OCI-LY1 (cell line): ENCODE results near the gene ACSBG1.

ENCODE experiments used
- H2AFZ ChIP-seq: fragments of 200-600 bp; sonication (generic), shearing (Covaris generic); 2 replicates; pipeline ENCODE4 v1.6.0; 2014; ENCODE audit warnings: antibody characterized with exemption, mild to moderate bottlenecking, low read length
- H3F3A ChIP-seq: fragments of 200-600 bp; sonication (generic), shearing (Covaris generic); 2 replicates; pipeline ENCODE4 v1.6.0; 2014; ENCODE audit warnings: mild to moderate bottlenecking, antibody characterized with exemption, low read length, moderate library complexity; ENCODE audit not compliant: insufficient read depth
- H3K27ac ChIP-seq: fragments of 200-600 bp; sonication (generic); 2 replicates; pipeline ENCODE4 v1.5.1; 2014; ENCODE audit warnings: low read length, mixed run types, mild to moderate bottlenecking, low read depth; ENCODE audit not compliant: poor library complexity, severe bottlenecking
- H3K27me3 ChIP-seq: fragments of 200-600 bp; sonication (generic); 2 replicates; pipeline ENCODE4 v1.6.0; 2014; ENCODE audit warnings: antibody characterized with exemption, mild to moderate bottlenecking, low read length, moderate library complexity; ENCODE audit not compliant: insufficient read depth
- H3K36me3 ChIP-seq: fragments of 200-600 bp; sonication (generic); 2 replicates; pipeline ENCODE4 v1.6.1; 2014; ENCODE audit warnings: mild to moderate bottlenecking, antibody characterized with exemption, low read length, moderate library complexity, mixed read lengths; ENCODE audit not compliant: insufficient read depth
- H3K4me1 ChIP-seq: fragments of 200-600 bp; sonication (generic); 2 replicates; pipeline ENCODE4 v1.5.1; 2014; ENCODE audit warnings: mild to moderate bottlenecking, low read length, moderate library complexity; ENCODE audit not compliant: insufficient read depth, severe bottlenecking
- H3K4me2 ChIP-seq: fragments of 200-600 bp; sonication (generic), shearing (Covaris generic); 2 replicates; pipeline ENCODE4 v1.6.1; 2014; ENCODE audit warnings: low read length
- H3K4me3 ChIP-seq: fragments of 200-600 bp; sonication (generic); 2 replicates; pipeline ENCODE4 v1.5.1; 2014; ENCODE audit warnings: low read length, low read depth, mild to moderate bottlenecking, mixed read lengths; ENCODE audit not compliant: poor library complexity, severe bottlenecking
- H3K79me2 ChIP-seq: fragments of 200-600 bp; shearing (Covaris generic); 2 replicates; pipeline ENCODE4 v1.6.1; 2016; ENCODE audit warnings: mixed run types, low read length, mixed read lengths; ENCODE audit not compliant: insufficient read depth
- H3K9ac ChIP-seq: fragments of 200-600 bp; sonication (generic), shearing (Covaris generic); 2 replicates; pipeline ENCODE4 v1.6.1; 2014; ENCODE audit warnings: mild to moderate bottlenecking, low read length, mixed read lengths
- H3K9me2 ChIP-seq: fragments of 200-600 bp; sonication (generic), shearing (Covaris generic); 2 replicates; pipeline ENCODE4 v1.6.1; 2014; ENCODE audit warnings: low read depth, mild to moderate bottlenecking, low read length, mixed read lengths
- H3K9me3 ChIP-seq: fragments of 200-600 bp; shearing (Covaris generic); 2 replicates; pipeline ENCODE4 v1.6.1; 2014; ENCODE audit warnings: low read length, mixed read lengths
- H4K20me1 ChIP-seq: fragments of 200-600 bp; sonication (generic), shearing (Covaris generic); 2 replicates; pipeline ENCODE4 v1.6.0; 2016; ENCODE audit warnings: mild to moderate bottlenecking, low read length; ENCODE audit not compliant: insufficient read depth
- CTCF ChIP-seq: fragments of 200-600 bp; sonication (generic), shearing (Covaris generic); IDR thresholded peaks from 2 replicates; pipeline ENCODE4 v1.5.1; 2017; ENCODE audit warnings: mild to moderate bottlenecking, antibody characterized with exemption, low read length, moderate library complexity, mixed read lengths
- EZH2 ChIP-seq: fragments of 200-600 bp; sonication (generic), shearing (Covaris generic); IDR thresholded peaks from 2 replicates; pipeline ENCODE4 v1.8.0; 2017; ENCODE audit warnings: borderline replicate concordance, mixed run types, mild to moderate bottlenecking, antibody characterized with exemption, low read length, moderate library complexity, mixed read lengths

Gene ACSBG1

GRCh38 chr15:78272316-78272715 lies 38.0 kb upstream of the ACSBG1 start:
- H3K4me3 ChIP-seq, result no peak overlapping the region
- TF ChIP-seq EZH2, result no peak
- TF ChIP-seq CTCF, result no peak
- H3K79me2 ChIP-seq, result no peaks in the 10 kb centered on the region; the same call in 1 of the 2 replicates

GRCh38 chr15:78266806-78267205 lies 32.4 kb upstream of the ACSBG1 start:
- Histone ChIP-seq H3K4me2 (peak overlapping the region; percentile 54), H4K20me1 (no peaks in the 10 kb centered on the region), H3K4me3 (peak overlapping the region; percentile 64), H3K9ac (no peak overlapping the region; the same call in 1 of the 2 replicates), H3K36me3 (no peaks in the 10 kb centered on the region), H3K9me2 (no peaks in the 10 kb centered on the region), H3K4me1 (peaks cover 34% of the 10 kb centered on the region), H3K27ac (no peak overlapping the region), H2AFZ (no peak overlapping the region), H3K79me2 (no peaks in the 10 kb centered on the region; the same call in 1 of the 2 replicates), H3K9me3 (no peaks in the 10 kb centered on the region), H3K27me3 (no peaks in the 10 kb centered on the region), H3F3A (no peaks in the 10 kb centered on the region)
- TF ChIP-seq CTCF (no peak), EZH2 (no peak)

More at GRCh38 chr15:78272316-78272715, 38.0 kb upstream of the ACSBG1 start:
- no peak overlapping the region for H3K9ac ChIP-seq
- no peaks in the 10 kb centered on the region for H3K9me2 ChIP-seq
- H3K36me3 ChIP-seq, result peaks cover 10% of the 10 kb centered on the region; the same call in 1 of the 2 replicates
- H2AFZ ChIP-seq, result no peak overlapping the region
- no peak overlapping the region for H3K27ac ChIP-seq
- H3K4me2 ChIP-seq, result no peak overlapping the region
- H3K27me3 ChIP-seq, result no peaks in the 10 kb centered on the region
- no peaks in the 10 kb centered on the region for H4K20me1 ChIP-seq
- H3F3A ChIP-seq, result no peaks in the 10 kb centered on the region
- peaks cover 6% of the 10 kb centered on the region for H3K4me1 ChIP-seq
- H3K9me3 ChIP-seq, result no peaks in the 10 kb centered on the region

GRCh38 chr15:78266229-78266628 lies 31.9 kb upstream of the ACSBG1 start:
- no peak overlapping the region for H3K27ac ChIP-seq
- no peak overlapping the region for H2AFZ ChIP-seq
- peaks cover 34% of the 10 kb centered on the region for H3K4me1 ChIP-seq
- TF ChIP-seq CTCF (no peak), EZH2 (no peak)
- H3K36me3 ChIP-seq, result no peaks in the 10 kb centered on the region
- H3K9me2 ChIP-seq, result no peaks in the 10 kb centered on the region
- H3K9ac ChIP-seq, result no peak overlapping the region; the same call in 1 of the 2 replicates
- no peaks in the 10 kb centered on the region; the same call in 1 of the 2 replicates for H3K79me2 ChIP-seq
- peak overlapping the region; percentile 54 for H3K4me2 ChIP-seq
- H3K9me3 ChIP-seq, result no peaks in the 10 kb centered on the region
- no peaks in the 10 kb centered on the region for H4K20me1 ChIP-seq
- H3F3A ChIP-seq, result no peaks in the 10 kb centered on the region
- H3K27me3 ChIP-seq, result no peaks in the 10 kb centered on the region
- peak overlapping the region; percentile 64 for H3K4me3 ChIP-seq
